HG03108 (cell line): Measurements from ENCODE around the gene PRKCI.
"Not testable (repeated sequence)": the region's sequence is repeated elsewhere in the genome, so short reads cannot be mapped to it uniquely, and the experiment has no call there.

Experiments used
- ATAC-seq: cut with Tn5 transposase; IDR thresholded peaks from one replicate; pipeline ENCODE4 v1.9.1; 2021; ENCODE audit warnings: moderate library complexity; ENCODE audit not compliant: unreplicated experiment

PRKCI gene

GRCh38 chr3:170278627-170279026, 56.4 kb downstream of the PRKCI start:
- no peak for ATAC-seq

- ATAC-seq, result no peak
These were observed 68.0 kb downstream of the PRKCI start for GRCh38 chr3:170290194-170290593.

GRCh38 chr3:170295586-170295985, 73.4 kb downstream of the PRKCI start:
- ATAC-seq, result no peak

DNA sequence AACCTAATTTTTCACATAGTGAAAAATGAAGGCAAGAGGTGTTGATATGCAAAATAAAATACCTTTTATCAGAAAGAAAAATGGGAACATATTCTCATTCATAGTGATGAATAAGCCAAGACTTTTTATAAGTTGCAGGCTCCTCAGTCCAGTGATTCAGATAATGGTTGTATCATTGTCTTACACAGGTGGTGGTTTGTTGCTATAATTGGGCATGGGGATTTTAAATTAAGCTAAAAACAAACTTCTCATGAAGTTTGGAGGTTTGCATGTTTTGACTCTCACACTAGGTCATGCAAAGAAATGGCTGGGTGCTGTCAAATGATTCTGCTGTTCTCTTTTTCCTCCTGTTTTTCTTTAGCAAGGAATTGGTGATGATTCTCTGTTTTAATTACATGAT, 74.5 kb downstream of the PRKCI start:
- ATAC-seq, result no peak

DNA sequence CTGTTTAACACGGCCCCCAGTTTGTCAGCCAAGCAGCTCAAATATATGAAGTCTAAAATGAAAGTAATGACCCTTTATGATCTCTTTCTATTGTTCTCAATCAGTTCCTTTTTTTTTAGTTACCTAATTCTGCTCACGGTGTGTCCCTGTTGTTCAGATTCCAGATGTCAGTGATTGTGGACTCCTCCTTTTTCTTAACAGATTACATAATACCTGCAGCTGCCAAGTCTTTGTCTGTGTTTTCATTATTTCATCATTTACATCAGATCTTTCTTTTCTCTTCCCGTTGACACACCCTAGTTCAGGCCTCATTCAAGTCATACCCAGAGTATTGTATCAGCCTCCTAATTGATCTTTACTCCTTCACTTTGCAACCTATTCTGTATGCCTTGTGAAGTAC, 79.2 kb downstream of the PRKCI start:
- ATAC-seq, result no peak

DNA sequence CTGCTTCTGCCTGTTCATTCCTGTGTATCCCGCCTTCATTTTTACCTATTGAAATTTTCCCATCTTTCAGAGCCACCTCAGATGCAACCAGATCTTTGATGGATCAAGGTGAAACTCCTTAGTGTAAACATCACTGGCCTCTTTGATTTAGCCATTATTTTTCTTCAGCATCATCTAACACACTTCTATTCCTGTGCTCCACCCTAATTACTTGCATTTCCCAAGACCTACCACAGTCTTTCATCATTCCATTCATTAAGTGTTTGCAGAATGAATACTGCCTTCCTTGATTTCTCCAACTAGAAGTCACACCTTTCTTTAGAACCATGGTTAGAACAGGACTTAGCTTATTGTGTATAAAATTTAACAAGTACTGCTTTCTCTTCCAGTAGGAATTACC, 79.8 kb downstream of the PRKCI start:
- ATAC-seq, result no peak

DNA sequence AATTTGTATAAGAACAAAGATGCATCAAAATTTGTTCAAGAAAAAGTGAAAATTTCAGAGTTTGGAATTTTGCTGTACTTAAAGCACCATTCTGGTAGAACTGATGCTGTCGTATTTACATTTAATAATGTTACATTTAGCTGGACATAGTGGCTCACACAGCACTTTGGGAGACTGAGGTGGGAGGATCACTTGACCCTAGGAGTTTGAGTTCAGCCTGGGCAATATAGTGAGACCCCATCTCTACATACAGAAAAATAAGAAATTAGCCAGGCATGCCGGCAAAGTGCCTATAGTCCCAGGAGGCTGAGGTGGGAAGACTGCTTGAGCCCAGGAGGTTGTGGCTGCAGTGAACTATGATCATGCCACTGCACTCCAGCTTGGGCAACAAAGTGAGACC, 83.8 kb downstream of the PRKCI start:
- no peak for ATAC-seq

GRCh38 chr3:170307671-170308405, 85.6 kb downstream of the PRKCI start:
- no peak for ATAC-seq

DNA sequence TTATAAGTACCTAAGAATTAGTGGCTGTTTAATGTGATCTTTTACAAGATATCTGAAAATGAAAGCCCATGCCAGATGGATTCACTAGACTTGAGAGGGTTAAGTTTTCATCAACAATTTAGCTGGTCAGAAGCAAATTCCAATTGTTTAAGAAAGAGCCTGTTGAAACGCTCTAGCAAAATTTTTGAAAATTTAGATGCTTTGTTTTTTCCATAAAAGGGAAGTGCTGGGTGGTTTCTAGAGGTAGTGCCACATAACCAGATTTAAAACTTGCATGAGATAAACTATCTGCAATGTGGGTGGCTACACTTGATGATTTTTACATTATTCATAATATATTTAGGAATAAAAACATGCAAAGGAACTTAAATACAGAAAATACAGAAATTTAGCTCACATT, 86.8 kb downstream of the PRKCI start:
- no peak for ATAC-seq

DNA sequence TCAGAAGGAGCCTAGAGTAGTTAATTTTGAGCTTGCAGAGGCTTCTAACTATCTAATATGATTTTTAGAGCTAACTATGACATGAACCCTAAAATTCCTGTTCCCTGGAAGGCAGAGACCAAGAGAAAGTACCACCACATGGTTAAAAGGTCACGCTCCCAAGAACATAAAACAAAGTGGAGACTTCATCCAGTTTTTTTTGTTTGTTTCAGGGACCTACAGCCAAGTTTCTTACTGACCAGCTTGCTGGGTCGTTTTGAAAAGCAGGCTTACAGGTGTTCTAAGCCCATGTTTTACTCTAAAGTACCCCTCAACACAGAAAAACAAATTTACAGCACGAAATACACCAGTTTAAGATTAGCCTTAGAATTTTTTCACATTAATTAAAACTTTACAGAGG, 95.7 kb downstream of the PRKCI start:
- ATAC-seq, result no peak

GRCh38 chr3:170320461-170321121, 98.4 kb downstream of the PRKCI start:
- no peak for ATAC-seq

GRCh38 chr3:170321321-170322034, 99.3 kb downstream of the PRKCI start:
- ATAC-seq, result no peak

GRCh38 chr3:170322566-170323269, 100.5 kb downstream of the PRKCI start:
- no peak for ATAC-seq

- no peak for ATAC-seq
These were observed 101.1 kb downstream of the PRKCI start for GRCh38 chr3:170323331-170323730.

GRCh38 chr3:170324962-170325361, 102.7 kb downstream of the PRKCI start:
- no peak for ATAC-seq

- ATAC-seq, result no peak
These were observed 105.0 kb downstream of the PRKCI start for GRCh38 chr3:170327040-170327808.

GRCh38 chr3:170327868-170328548, 105.8 kb downstream of the PRKCI start:
- ATAC-seq, result not testable (repeated sequence)

GRCh38 chr3:170330366-170330765, 108.1 kb downstream of the PRKCI start:
- ATAC-seq, result no peak

GRCh38 chr3:170331143-170331542, 108.9 kb downstream of the PRKCI start:
- ATAC-seq, result peak; percentile 71

DNA sequence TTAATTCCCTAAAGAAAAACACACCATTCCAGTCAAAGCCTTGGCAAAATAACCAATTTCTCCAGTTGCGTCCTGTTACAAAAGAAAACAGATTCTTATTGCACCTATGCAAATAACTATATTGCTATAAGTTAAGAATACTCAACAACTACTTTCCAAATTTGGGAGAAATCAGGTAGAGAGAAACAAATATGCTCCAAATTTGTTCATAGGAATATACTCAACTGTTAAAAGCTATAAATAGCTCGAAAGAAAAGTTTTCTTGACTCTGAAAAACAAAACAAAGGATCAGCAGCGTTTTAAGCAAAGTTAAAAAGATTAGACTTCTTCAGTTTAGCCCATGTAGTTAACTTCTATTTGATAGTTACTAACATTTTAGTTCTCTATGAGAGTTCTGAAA, 115.2 kb downstream of the PRKCI start:
- ATAC-seq, result no peak
